Cardiac fibroblast (primary cell): ENCODE measurements around the gene ZNF770.

Experiments used
- DNase-seq, 2 donors: peaks; one replicate each; pipeline versions ENCODE4 v3.0.0 to v3.0.0-alpha.2; 2010; ENCODE audit warnings: low read depth in 2 of 2
- H3K4me3 ChIP-seq, 2 donors: replicated peaks in 1 of 2; 1 replicate in 1 of 2; 2 replicates in 1 of 2; pipeline ENCODE4 v1.5.1; 2011; ENCODE audit warnings: low read depth in 2 of 2, low read length in 2 of 2, mild to moderate bottlenecking in 2 of 2, moderate library complexity in 1 of 2
- TF ChIP-seq, protein P1 (sequence below): IDR thresholded peaks from one replicate; pipeline ENCODE4 v1.5.1; 2011; ENCODE audit warnings: low read depth, mild to moderate bottlenecking, low read length, inconsistent platforms

The ZNF770 gene

GRCh38 chr15:35014241-35014640 is 26.2 kb upstream of the ZNF770 start:
- no peak for DNase-seq
- TF ChIP-seq, protein P1, sequence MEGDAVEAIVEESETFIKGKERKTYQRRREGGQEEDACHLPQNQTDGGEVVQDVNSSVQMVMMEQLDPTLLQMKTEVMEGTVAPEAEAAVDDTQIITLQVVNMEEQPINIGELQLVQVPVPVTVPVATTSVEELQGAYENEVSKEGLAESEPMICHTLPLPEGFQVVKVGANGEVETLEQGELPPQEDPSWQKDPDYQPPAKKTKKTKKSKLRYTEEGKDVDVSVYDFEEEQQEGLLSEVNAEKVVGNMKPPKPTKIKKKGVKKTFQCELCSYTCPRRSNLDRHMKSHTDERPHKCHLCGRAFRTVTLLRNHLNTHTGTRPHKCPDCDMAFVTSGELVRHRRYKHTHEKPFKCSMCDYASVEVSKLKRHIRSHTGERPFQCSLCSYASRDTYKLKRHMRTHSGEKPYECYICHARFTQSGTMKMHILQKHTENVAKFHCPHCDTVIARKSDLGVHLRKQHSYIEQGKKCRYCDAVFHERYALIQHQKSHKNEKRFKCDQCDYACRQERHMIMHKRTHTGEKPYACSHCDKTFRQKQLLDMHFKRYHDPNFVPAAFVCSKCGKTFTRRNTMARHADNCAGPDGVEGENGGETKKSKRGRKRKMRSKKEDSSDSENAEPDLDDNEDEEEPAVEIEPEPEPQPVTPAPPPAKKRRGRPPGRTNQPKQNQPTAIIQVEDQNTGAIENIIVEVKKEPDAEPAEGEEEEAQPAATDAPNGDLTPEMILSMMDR: no peak
- no peak overlapping the region for H3K4me3 ChIP-seq

DNA sequence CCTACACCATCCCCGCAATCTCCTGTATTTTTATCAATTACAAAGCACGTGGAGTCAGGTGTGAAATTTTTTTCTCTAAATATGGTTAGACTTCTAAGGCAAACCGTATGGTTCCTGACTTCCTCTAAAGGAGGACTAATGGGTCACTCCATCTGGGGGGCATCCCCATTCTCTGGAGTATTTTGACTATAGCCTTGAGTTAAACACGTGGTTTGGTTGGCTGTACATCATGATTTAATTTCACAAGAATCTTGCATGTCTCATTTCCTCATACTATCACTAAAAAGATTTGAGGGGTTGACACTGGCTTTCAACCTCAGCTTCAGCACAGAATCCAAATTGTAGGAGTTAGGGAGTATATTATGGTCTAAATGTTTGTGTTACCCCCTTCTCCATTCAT is 25.3 kb upstream of the ZNF770 start:
- H3K4me3 ChIP-seq: no peak overlapping the region
- TF ChIP-seq, protein P1: no peak
- peak in 1 of 2 donors; percentile 61 for DNase-seq

DNA sequence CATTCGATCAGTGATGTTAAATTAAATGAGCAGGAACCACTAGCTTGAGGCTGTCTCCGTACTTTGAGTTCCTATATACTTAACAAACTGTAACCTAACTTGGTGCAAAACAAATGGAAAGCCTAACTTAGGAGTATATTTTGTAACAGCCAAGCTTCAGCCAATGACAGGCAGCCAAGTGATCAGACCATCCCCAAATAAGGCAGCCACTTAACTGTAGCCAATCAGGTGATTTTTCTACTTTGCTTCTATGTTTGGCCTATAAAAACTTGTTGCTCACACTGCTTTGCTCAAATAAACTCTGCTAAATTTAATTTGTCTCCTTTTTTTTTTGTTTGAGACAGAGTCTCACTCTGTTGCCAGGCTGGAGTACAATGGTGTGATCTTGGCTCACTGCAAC is 19.3 kb upstream of the ZNF770 start:
- DNase-seq: no peak
- TF ChIP-seq, protein P1: no peak
- H3K4me3 ChIP-seq: no peak overlapping the region

- H3K4me3 ChIP-seq: no peak overlapping the region
- TF ChIP-seq, protein P1: no peak
- DNase-seq: no peak
Measured at GRCh38 chr15:35005933-35006332, 17.8 kb upstream of the ZNF770 start.

- no peak overlapping the region for H3K4me3 ChIP-seq
- TF ChIP-seq, protein P1: no peak
- DNase-seq: no peak
Measured at GRCh38 chr15:35003928-35004327, 15.8 kb upstream of the ZNF770 start.

DNA sequence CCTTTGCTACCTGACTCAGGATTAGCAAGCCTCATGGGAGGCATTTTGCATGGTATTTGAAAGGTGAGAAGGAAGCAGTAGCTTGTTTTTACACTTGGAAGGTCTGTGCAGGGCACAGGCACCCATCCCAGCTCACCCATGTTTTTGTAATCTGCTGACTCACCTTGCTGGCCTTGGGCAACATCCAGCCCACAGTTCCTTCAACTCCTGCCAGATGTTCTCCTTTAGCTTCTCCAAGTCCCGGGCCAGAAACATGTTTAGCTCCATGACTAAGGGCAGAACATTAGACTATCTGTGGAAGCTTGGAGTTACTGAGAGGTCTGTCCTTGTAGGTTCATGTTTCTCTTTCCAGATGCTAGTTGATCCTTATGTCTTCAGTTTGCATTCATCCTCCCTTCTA is 12.4 kb upstream of the ZNF770 start:
- TF ChIP-seq, protein P1: no peak
- H3K4me3 ChIP-seq: no peak overlapping the region
- DNase-seq: peak; percentile 45 to 96

- TF ChIP-seq, protein P1: no peak
- no peak overlapping the region for H3K4me3 ChIP-seq
- DNase-seq: peak in 1 of 2 donors; percentile 81
Measured at GRCh38 chr15:34999906-35000305, 11.8 kb upstream of the ZNF770 start.
